HUES6 (cell line): ENCODE results near the gene FUZ.

ENCODE experiments used
- H3K27ac ChIP-seq: 2 replicates; pipeline ENCODE4 v1.7.0; 2013; ENCODE audit warnings: low read depth, mild to moderate bottlenecking, low read length, inconsistent platforms
- H3K27me3 ChIP-seq: 2 replicates; pipeline ENCODE4 v1.6.1; 2013; ENCODE audit warnings: low read length; ENCODE audit not compliant: control insufficient read depth, insufficient read depth
- H3K36me3 ChIP-seq: 2 replicates; pipeline ENCODE4 v1.6.1; 2013; ENCODE audit warnings: low read length; ENCODE audit not compliant: control insufficient read depth, insufficient read depth
- H3K4me1 ChIP-seq: 2 replicates; pipeline ENCODE4 v1.6.1; 2013; ENCODE audit warnings: low read length; ENCODE audit not compliant: control insufficient read depth, insufficient read depth
- H3K4me3 ChIP-seq: 2 replicates; pipeline ENCODE4 v1.5.1; 2013; ENCODE audit warnings: low read depth, low read length
- H3K9ac ChIP-seq: one replicate; pipeline ENCODE4 v1.6.1; 2013; ENCODE audit warnings: mild to moderate bottlenecking, low read length
- H3K9me3 ChIP-seq: 2 replicates; pipeline ENCODE4 v1.6.1; 2013; ENCODE audit warnings: low read depth, low read length; ENCODE audit not compliant: control insufficient read depth, insufficient read depth

The FUZ gene

DNA sequence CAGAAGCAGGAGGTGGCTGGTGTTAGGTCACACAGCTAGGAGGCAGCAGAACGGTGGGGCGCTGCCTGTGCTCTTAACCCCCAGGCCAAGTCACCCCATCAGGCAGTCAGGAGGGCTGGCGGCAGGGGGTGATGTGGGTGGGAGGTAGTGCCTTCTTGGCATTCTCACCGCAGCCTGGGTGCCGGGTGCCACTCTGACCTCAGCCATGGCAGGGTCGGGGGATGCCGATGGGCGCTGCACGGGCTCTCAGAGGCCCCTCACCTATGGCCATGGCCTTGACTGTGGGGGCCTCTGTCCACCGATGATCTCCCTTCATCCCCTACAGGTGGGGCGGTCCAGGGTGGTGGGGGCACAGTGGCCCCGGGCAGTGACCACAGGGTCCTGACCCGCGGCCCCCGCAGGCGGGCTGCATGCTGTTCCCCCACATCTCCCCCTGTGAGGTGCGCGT lies 43.5 kb upstream of the FUZ start:
- H3K27me3 ChIP-seq, result no peaks in the 10 kb centered on the region
- no peaks in the 10 kb centered on the region for H3K9me3 ChIP-seq
- H3K4me3 ChIP-seq, result no peak overlapping the region
- no peak overlapping the region for H3K27ac ChIP-seq
- H3K4me1 ChIP-seq, result peaks cover 14% of the 10 kb centered on the region; the same call in 1 of the 2 replicates
- no peak overlapping the region for H3K9ac ChIP-seq
- peaks cover 72% of the 10 kb centered on the region for H3K36me3 ChIP-seq

DNA sequence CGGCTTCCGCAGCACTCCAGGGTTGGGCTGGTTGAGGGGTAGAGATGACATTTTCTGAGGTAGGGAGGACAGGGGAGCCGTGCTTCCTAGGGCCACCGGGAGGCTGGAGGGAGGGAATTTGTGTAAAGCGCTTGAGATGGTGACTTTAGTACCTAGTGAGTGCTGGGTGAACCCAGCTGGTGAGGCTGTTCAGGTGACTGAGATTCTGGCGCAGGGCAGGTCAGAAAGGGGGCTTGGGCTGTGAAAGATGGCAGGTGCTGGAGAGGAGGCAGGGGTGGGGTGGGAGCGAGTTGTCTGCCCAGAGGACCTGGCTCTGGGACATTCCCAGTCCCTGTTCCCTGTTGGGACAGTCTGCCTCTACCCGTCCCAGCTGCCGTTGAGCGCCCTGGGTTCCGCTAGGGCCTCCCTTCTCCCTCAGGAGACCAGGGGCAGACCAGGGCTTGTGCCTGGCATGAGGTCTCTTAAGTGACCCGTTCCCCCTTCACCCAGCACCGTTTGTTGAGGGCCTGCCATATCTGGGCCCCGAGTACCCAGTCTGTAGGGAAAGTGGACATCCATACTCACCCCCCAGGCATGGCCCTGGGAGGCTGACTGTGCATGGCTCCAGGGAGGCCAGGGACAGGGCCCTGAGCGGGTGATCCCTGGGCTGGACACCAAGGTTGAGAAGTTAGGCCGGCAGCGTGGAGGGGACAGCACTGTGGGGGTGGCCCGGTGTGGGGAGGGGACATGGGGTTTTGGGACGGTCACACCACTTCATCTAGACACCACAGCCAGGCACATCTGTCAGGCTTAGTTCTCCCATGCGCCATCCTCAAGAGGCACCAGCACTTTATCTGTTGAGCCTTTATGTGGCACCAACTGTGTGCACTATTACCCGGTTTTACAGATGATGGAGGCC lies 42.8 kb upstream of the FUZ start:
- no peak overlapping the region for H3K9ac ChIP-seq
- no peak overlapping the region for H3K4me3 ChIP-seq
- no peak overlapping the region for H3K27ac ChIP-seq
- H3K36me3 ChIP-seq, result peaks cover 66% of the 10 kb centered on the region
- no peaks in the 10 kb centered on the region for H3K9me3 ChIP-seq
- H3K27me3 ChIP-seq, result no peaks in the 10 kb centered on the region
- peaks cover 13% of the 10 kb centered on the region; the same call in 1 of the 2 replicates for H3K4me1 ChIP-seq

DNA sequence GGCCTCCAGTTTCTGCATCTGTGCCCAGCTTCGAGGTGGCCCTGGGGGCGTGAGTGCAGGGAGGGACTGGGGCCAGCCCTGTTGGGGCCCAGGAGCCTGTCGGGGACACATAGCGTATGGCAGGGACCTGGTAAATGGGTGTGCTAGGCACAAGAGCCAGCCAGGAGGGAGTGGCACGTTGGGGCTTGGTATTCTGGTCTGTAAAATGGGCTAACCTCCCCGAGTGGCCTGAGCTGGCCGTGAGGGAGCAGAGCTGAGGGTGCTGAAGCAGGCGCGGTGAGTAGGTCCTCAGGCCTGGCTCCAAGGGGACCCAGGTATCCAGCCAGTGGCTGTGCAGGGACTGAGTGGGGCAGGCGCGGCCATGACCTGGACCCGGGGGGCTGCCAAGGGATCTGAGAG lies 42.2 kb upstream of the FUZ start:
- H3K36me3 ChIP-seq, result peaks cover 59% of the 10 kb centered on the region
- no peaks in the 10 kb centered on the region for H3K27me3 ChIP-seq
- no peak overlapping the region for H3K9ac ChIP-seq
- H3K27ac ChIP-seq, result no peak overlapping the region
- peaks cover 9% of the 10 kb centered on the region; the same call in 1 of the 2 replicates for H3K4me1 ChIP-seq
- no peaks in the 10 kb centered on the region for H3K9me3 ChIP-seq
- H3K4me3 ChIP-seq, result no peak overlapping the region

DNA sequence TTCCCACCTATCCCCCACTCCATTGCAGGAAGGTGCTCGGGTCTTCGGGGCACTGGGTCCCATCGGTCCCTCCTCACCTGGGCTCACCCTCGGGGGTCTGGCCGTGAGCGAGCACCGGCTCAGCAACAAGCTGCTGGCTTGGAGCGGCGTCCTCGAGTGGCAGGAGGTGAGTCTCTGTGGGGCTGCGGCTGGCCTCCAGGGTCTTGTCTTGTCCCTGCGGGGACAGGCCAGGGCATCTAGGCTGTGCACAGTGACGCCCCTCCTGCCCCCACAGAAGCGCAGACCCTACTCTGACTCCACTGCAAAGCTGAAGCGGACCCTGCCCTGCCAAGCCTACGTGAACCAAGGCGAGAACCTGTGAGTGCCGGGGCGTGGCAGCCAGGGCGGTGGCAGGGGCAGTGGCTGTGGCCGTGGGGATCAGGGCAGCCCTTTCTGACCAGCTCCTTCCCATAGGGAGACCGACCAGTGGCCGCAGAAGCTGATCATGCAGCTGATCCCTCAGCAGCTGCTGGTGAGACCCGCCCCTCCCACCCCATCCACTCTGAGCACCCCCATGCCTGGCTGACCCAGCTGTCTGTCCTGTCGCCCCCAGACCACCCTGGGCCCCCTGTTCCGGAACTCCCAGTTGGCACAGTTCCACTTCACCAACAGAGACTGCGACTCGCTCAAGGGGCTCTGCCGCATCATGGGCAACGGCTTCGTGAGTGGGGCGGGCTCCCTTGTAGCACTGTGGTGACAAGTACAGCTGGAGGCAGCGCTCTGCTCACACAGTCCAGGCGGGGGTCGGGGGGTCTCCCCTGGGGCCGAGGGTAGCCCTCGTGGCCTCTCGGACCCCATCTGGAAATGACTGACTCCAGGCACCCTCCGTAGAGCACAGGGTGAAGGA lies 41.5 kb upstream of the FUZ start:
- Histone ChIP-seq H3K27ac (no peak overlapping the region), H3K27me3 (no peaks in the 10 kb centered on the region), H3K9me3 (no peaks in the 10 kb centered on the region), H3K9ac (no peak overlapping the region), H3K4me1 (peaks cover 12% of the 10 kb centered on the region; the same call in 1 of the 2 replicates), H3K36me3 (peaks cover 53% of the 10 kb centered on the region), H3K4me3 (no peak overlapping the region)

- no peaks in the 10 kb centered on the region; the same call in 1 of the 2 replicates for H3K9me3 ChIP-seq
- peaks cover 12% of the 10 kb centered on the region; the same call in 1 of the 2 replicates for H3K4me1 ChIP-seq
- no peaks in the 10 kb centered on the region for H3K27me3 ChIP-seq
- H3K9ac ChIP-seq, result no peak overlapping the region
- peaks cover 53% of the 10 kb centered on the region for H3K36me3 ChIP-seq
- no peak overlapping the region for H3K4me3 ChIP-seq
- H3K27ac ChIP-seq, result no peak overlapping the region
These were observed 40.8 kb upstream of the FUZ start for GRCh38 chr19:49853852-49854377.

DNA sequence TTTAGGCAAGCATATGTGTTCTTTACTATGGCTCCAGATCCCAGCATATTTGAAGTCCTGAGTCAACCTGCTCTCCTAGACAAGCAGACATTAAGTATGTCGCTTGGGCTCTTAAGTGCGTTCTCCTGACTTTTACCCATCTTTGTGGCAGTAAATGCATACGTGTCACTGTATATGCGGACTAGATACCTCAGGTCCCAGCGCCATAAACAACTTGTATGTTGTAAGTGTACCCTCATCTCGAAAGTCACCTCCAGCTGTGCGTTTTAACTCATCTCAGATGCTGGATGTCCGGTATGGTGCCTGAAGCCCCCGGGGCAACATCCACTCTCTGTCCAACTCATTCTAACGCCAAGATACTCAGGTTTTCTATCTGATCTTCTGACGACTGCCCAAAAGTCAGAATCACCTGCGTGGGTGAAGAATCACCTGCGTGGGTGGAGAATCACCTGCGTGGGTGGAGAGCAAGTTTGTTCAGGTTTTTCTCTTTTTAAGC lies 39.6 kb upstream of the FUZ start:
- peaks cover 41% of the 10 kb centered on the region for H3K36me3 ChIP-seq
- peak overlapping the region; percentile 80 for H3K4me3 ChIP-seq
- no peak overlapping the region for H3K9ac ChIP-seq
- H3K27ac ChIP-seq, result no peak overlapping the region
- no peaks in the 10 kb centered on the region for H3K27me3 ChIP-seq
- H3K9me3 ChIP-seq, result no peaks in the 10 kb centered on the region; the same call in 1 of the 2 replicates
- peaks cover 12% of the 10 kb centered on the region; the same call in 1 of the 2 replicates for H3K4me1 ChIP-seq

- Histone ChIP-seq H3K27ac (no peak overlapping the region), H3K9me3 (no peaks in the 10 kb centered on the region; the same call in 1 of the 2 replicates), H3K36me3 (peaks cover 31% of the 10 kb centered on the region), H3K4me3 (peak overlapping the region; percentile 80), H3K27me3 (no peaks in the 10 kb centered on the region), H3K4me1 (peaks cover 12% of the 10 kb centered on the region; the same call in 1 of the 2 replicates), H3K9ac (peak overlapping the region; percentile 88)
These were observed 38.6 kb upstream of the FUZ start for GRCh38 chr19:49851456-49852259.

DNA sequence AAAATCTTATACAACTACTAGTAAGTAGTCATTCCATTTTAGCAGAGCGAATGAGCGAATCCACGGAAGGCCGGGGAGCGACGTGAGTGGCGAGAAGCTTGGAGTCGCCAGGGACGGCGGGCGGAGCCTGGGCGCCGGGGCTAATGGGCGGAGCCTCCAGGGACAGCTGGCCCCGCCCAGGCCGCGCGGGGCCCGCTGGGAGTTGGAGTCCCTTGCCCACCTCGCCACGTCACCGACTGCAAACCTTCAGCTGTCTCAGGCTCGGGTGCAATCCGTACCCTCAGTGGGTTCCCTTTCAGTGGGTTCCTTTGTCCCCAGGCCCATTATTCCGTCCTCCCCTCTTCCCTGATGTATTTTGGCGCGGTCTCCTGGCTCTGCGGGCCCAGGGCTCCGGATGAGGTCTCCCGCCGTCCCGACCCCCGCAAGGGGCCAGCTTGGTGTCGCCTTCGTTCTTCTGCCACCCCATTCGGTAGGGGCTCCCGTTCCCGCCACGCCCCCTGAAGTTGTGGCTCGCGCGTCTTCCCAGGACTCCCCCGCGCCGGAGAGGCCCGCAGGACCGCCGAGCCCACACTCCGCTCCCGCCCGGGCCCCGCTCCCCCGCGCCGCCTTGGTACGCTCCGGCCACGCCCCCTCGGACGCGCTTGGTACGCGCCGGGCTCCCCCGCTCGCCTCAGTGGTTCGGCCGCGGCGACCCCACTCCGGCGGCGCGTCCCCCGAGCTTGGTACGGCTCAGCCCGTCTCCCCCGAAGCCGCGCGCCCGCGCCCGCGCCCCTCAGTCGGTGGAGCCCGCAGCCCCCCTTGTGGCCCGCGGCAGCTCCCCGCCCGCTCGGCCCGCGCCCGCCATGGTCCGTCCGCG lies 37.6 kb upstream of the FUZ start, which contains the start of gene PTOV1:
TSS of gene PTOV1 (plus strand) at position 673 of the 856 bp plus-strand sequence.
- peak within 1 kb of the TSS; percentile 80 for H3K4me3 ChIP-seq
- H3K9me3 ChIP-seq, result no peaks in the 10 kb centered on the region; the same call in 1 of the 2 replicates
- no peaks in the 10 kb centered on the region for H3K27me3 ChIP-seq
- peaks cover 22% of the 10 kb centered on the region for H3K36me3 ChIP-seq
- peak within 1 kb of the TSS; percentile 95 for H3K27ac ChIP-seq
- H3K9ac ChIP-seq, result peak within 1 kb of the TSS; percentile 88
- H3K4me1 ChIP-seq, result peaks cover 12% of the 10 kb centered on the region; the same call in 1 of the 2 replicates

GRCh38 chr19:49850221-49850486 lies 37.1 kb upstream of the FUZ start:
- peaks cover 12% of the 10 kb centered on the region; the same call in 1 of the 2 replicates for H3K4me1 ChIP-seq
- H3K27me3 ChIP-seq, result no peaks in the 10 kb centered on the region
- H3K27ac ChIP-seq, result peak overlapping the region; percentile 95; the same call in 1 of the 2 replicates
- H3K36me3 ChIP-seq, result peaks cover 16% of the 10 kb centered on the region
- H3K9me3 ChIP-seq, result no peaks in the 10 kb centered on the region; the same call in 1 of the 2 replicates
- H3K9ac ChIP-seq, result peak overlapping the region; percentile 88
- peak overlapping the region; percentile 80 for H3K4me3 ChIP-seq
